ENCODE measurements around the gene ASXL2.

DNA sequence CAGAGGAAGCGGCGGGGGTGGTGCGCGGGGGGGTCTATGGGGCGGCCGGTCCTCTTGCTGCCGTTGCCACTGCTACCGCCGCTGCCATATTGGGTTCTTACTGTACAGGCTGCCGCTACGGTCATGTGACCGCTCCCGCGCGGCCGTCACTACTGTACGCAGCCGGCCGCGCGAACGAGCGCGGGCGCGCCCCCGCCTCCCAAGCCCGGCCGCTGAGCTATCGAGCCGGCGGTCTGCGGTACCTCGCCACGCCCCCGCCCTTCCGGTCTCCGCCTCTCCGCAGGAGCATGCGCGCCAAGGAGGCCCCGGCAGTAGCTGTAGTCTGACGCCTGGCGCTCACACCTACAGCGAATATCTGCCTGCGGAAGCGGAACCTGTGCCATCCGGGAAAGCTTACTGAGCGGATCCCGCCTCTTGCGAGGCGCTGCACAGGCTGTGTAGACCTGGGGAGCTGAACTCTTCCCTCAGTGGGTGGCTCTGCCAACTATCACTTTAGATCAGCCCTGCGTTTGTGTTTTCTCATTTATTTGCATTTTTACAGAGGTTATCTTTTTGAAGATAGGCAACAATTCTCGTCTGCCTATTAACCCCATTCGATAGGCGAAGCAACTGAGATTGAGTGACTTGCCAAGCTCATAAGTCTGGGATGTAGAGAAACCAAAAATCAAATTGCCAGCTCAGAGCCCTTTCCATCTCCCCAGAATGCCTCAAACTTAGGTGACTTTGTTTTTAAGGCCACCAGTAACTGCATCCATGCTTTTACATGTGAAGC lies at the start of gene ASXL2:
- TF ChIP-seq TCF4 (CRISPR knock-in tag; IDR thresholded peaks at IDR 0.05; ENCODE audit: borderline replicate concordance) (no peak), ZNF8 (CRISPR knock-in tag; IDR thresholded peaks at IDR 0.05) (no peak), TOX (CRISPR knock-in tag; IDR thresholded peaks at IDR 0.05; ENCODE audit: borderline replicate concordance) (no peak)
- TF ChIP-seq, protein P1, sequence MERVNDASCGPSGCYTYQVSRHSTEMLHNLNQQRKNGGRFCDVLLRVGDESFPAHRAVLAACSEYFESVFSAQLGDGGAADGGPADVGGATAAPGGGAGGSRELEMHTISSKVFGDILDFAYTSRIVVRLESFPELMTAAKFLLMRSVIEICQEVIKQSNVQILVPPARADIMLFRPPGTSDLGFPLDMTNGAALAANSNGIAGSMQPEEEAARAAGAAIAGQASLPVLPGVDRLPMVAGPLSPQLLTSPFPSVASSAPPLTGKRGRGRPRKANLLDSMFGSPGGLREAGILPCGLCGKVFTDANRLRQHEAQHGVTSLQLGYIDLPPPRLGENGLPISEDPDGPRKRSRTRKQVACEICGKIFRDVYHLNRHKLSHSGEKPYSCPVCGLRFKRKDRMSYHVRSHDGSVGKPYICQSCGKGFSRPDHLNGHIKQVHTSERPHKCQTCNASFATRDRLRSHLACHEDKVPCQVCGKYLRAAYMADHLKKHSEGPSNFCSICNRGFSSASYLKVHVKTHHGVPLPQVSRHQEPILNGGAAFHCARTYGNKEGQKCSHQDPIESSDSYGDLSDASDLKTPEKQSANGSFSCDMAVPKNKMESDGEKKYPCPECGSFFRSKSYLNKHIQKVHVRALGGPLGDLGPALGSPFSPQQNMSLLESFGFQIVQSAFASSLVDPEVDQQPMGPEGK (CRISPR knock-in tag; IDR thresholded peaks at IDR 0.05; ENCODE audit: borderline replicate concordance) = no peak
- TF ChIP-seq, protein P2, sequence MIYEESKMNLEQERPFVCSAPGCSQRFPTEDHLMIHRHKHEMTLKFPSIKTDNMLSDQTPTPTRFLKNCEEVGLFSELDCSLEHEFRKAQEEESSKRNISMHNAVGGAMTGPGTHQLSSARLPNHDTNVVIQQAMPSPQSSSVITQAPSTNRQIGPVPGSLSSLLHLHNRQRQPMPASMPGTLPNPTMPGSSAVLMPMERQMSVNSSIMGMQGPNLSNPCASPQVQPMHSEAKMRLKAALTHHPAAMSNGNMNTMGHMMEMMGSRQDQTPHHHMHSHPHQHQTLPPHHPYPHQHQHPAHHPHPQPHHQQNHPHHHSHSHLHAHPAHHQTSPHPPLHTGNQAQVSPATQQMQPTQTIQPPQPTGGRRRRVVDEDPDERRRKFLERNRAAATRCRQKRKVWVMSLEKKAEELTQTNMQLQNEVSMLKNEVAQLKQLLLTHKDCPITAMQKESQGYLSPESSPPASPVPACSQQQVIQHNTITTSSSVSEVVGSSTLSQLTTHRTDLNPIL (CRISPR knock-in tag; IDR thresholded peaks at IDR 0.05; ENCODE audit: low read depth) = no peak

Measured in SK-N-SH treated with all-trans-retinoic acid at 6 μM for 48 hours (cell line).